Measurements from ENCODE around the gene BATF3.
"Not testable (repeated sequence)": the region's sequence is repeated elsewhere in the genome, so short reads cannot be mapped to it uniquely, and the experiment has no call there.

Gene BATF3

GRCh38 chr1:212683357-212683722 lies 16.3 kb downstream of the BATF3 start:
- DNase-seq, result peak; percentile 92

- no peak for DNase-seq
These were observed 18.8 kb downstream of the BATF3 start for GRCh38 chr1:212680680-212681389.

- DNase-seq, result peak; percentile 89
These were observed 20.9 kb downstream of the BATF3 start for GRCh38 chr1:212678456-212679410.

- no peak for DNase-seq
These were observed 22.1 kb downstream of the BATF3 start for GRCh38 chr1:212677573-212677972.

- no peak for DNase-seq
These were observed 22.5 kb downstream of the BATF3 start for GRCh38 chr1:212677136-212677535.

- no peak for DNase-seq
These were observed 24.0 kb downstream of the BATF3 start for GRCh38 chr1:212675675-212676074.

GRCh38 chr1:212674872-212675271 lies 24.8 kb downstream of the BATF3 start:
- DNase-seq, result no peak

- DNase-seq, result no peak
These were observed 28.2 kb downstream of the BATF3 start for GRCh38 chr1:212671342-212672031.

- no peak for DNase-seq
These were observed 28.8 kb downstream of the BATF3 start for GRCh38 chr1:212670882-212671281.

- no peak for DNase-seq
These were observed 29.3 kb downstream of the BATF3 start for GRCh38 chr1:212670301-212670700.

GRCh38 chr1:212669600-212669999 lies 30.0 kb downstream of the BATF3 start:
- no peak for DNase-seq

GRCh38 chr1:212669102-212669501 lies 30.5 kb downstream of the BATF3 start:
- no peak for DNase-seq

- no peak for DNase-seq
These were observed 31.2 kb downstream of the BATF3 start for GRCh38 chr1:212668477-212668876.

GRCh38 chr1:212667223-212668139 lies 32.2 kb downstream of the BATF3 start:
- peak; percentile 59 for DNase-seq

GRCh38 chr1:212666116-212666775 lies 33.4 kb downstream of the BATF3 start:
- no peak for DNase-seq

GRCh38 chr1:212665241-212666115 lies 34.2 kb downstream of the BATF3 start:
- peak; percentile 93 for DNase-seq

GRCh38 chr1:212664409-212665199 lies 35.0 kb downstream of the BATF3 start:
- no peak for DNase-seq

GRCh38 chr1:212658250-212658649 lies 41.4 kb downstream of the BATF3 start:
- DNase-seq, result not testable (repeated sequence)

GRCh38 chr1:212656730-212657129 lies 42.9 kb downstream of the BATF3 start:
- peak; percentile 34 for DNase-seq
